HEK293T (cell line): Measurements from ENCODE around the gene MTHFR.

Experiments used
- ELF4 ChIP-seq: fragments of 450-650 bp; IDR thresholded peaks from 2 replicates; pipeline ENCODE4 v1.6.1; 2017; ENCODE audit warnings: antibody characterized with exemption
- FOXA1 ChIP-seq: fragments of 450-650 bp; IDR thresholded peaks from 2 replicates; pipeline ENCODE4 v1.6.1; 2016; ENCODE audit warnings: mild to moderate bottlenecking
- FOXK2 ChIP-seq: fragments of 450-650 bp; IDR thresholded peaks from 2 replicates; pipeline ENCODE4 v1.6.1; 2016; ENCODE audit warnings: mild to moderate bottlenecking
- HDGF ChIP-seq: fragments of 450-650 bp; IDR thresholded peaks from 2 replicates; pipeline ENCODE4 v1.6.1; 2017; ENCODE audit warnings: antibody characterized with exemption, borderline replicate concordance
- SP1 ChIP-seq: fragments of 450-650 bp; IDR thresholded peaks from 2 replicates; pipeline ENCODE4 v1.6.1; 2017
- SUZ12 ChIP-seq: fragments of 450-650 bp; IDR thresholded peaks from 2 replicates; pipeline ENCODE4 v1.6.1; 2016; ENCODE audit warnings: mild to moderate bottlenecking
- TARDBP ChIP-seq: fragments of 450-650 bp; IDR thresholded peaks from 2 replicates; pipeline ENCODE4 v1.6.1; 2016
- ZNF384 ChIP-seq: fragments of 450-650 bp; IDR thresholded peaks from 2 replicates; pipeline ENCODE4 v1.6.1; 2016

- TF ChIP-seq HDGF = no peak
- no peak for TF ChIP-seq TARDBP
- no peak for TF ChIP-seq ELF4
- no peak for TF ChIP-seq ZNF384
- no peak for TF ChIP-seq SUZ12
- no peak for TF ChIP-seq FOXK2
- no peak for TF ChIP-seq SP1
- TF ChIP-seq FOXA1 = no peak
Observed at GRCh38 chr1:11833900-11834299, 28.1 kb upstream of the MTHFR start.
